ENCODE results near the gene ST3GAL6. TPM values are rescaled to one million over a fixed set of nuclear protein-coding genes. Genes with fewer than 3 reads are reported as not detected.

ST3GAL6 gene
- total and polyA plus RNA-seq, 9 of the 15 experiments (the other 6 are each of a cell fraction or from before 2014, with no cell fraction given) = 0.14 TPM; not detected in 8

GRCh38 chr3:98791341-98792325 lies 28.5 kb downstream of the ST3GAL6 start:
- FAIRE-seq (no peak), ATAC-seq (no peak)
- no peak overlapping the region for H2AFZ ChIP-seq (ENCODE audit: low read depth, low read length)

GRCh38 chr3:98793971-98794370 lies 30.8 kb downstream of the ST3GAL6 start:
- Histone ChIP-seq H3K4me2 (ENCODE audit: insufficient read depth, low read length) (no peak overlapping the region), H3K27ac (ENCODE audit: extremely low read depth, low read depth, low read length) (no peak overlapping the region), H3K9me1 (ENCODE audit: control insufficient read depth, insufficient read depth, low read length) (no peaks in the 10 kb centered on the region), H2AFZ (ENCODE audit: low read depth, low read length) (no peak overlapping the region), H3K9me3 (replicated peaks; ENCODE audit: control insufficient read depth, insufficient read depth, low read depth, low read length) (no peaks in the 10 kb centered on the region), H3K79me2 (ENCODE audit: control insufficient read depth, insufficient read depth, low read length) (no peaks in the 10 kb centered on the region), H3K9ac (ENCODE audit: insufficient read depth in 1 of 2, low read depth in 2 of 2, low read length in 2 of 2) (no peak overlapping the region), H4K20me1 (replicated peaks; ENCODE audit: control insufficient read depth, insufficient read depth, low read length) (no peaks in the 10 kb centered on the region), H3K27me3 (ENCODE audit: control insufficient read depth in 2 of 2, insufficient read depth in 2 of 2, low read length in 2 of 2) (no peaks in the 10 kb centered on the region), H3K36me3 (ENCODE audit: control insufficient read depth, insufficient read depth, low read length) (no peaks in the 10 kb centered on the region; the same call in 2 of the 3 replicates), H3K4me1 (replicated peaks in 1 of 2; ENCODE audit: control insufficient read depth in 2 of 2, insufficient read depth in 2 of 2, low read length in 2 of 2) (no peaks in the 10 kb centered on the region), H3K4me3 (no peak overlapping the region)
- no peak for DNase-seq (ENCODE audit: extremely low read depth in 1 of 4, low spot score in 3 of 4)
- no TSS peak for BruUV-seq (replicated peaks)
- in situ Hi-C loops (cut with MboI) = no loop called here
- 15% methylated on average over 3 of the region's 3 CpGs for WGBS (ENCODE audit: insufficient coverage, low coverage, missing lambda C conversion rate)
- intact Hi-C loops (cut with micrococcal nuclease) = no loop called here
- no peak for ATAC-seq
- ChIA-PET POLR2A (no interaction called here), CTCF (ENCODE audit: low intra/inter-chr PET ratio) (no interaction called here)
- no peak for FAIRE-seq
- TF ChIP-seq CBX5 (IDR thresholded peaks at IDR 0.05; ENCODE audit: borderline replicate concordance, low read depth) (no peak), ZNF124 (CRISPR knock-in tag; IDR thresholded peaks at IDR 0.05) (no peak)

More at GRCh38 chr3:98791341-98792325, 28.5 kb downstream of the ST3GAL6 start:
- Histone ChIP-seq H3K4me3 (no peak overlapping the region), H4K20me1 (replicated peaks; ENCODE audit: control insufficient read depth, insufficient read depth, low read length) (no peaks in the 10 kb centered on the region), H3K9ac (ENCODE audit: insufficient read depth in 1 of 2, low read depth in 2 of 2, low read length in 2 of 2) (no peak overlapping the region), H3K79me2 (ENCODE audit: control insufficient read depth, insufficient read depth, low read length) (no peaks in the 10 kb centered on the region), H3K27me3 (ENCODE audit: control insufficient read depth in 2 of 2, insufficient read depth in 2 of 2, low read length in 2 of 2) (no peaks in the 10 kb centered on the region), H3K9me1 (ENCODE audit: control insufficient read depth, insufficient read depth, low read length) (no peaks in the 10 kb centered on the region), H3K9me3 (replicated peaks; ENCODE audit: control insufficient read depth, insufficient read depth, low read depth, low read length) (no peaks in the 10 kb centered on the region), H3K27ac (ENCODE audit: extremely low read depth, low read depth, low read length) (no peak overlapping the region), H3K4me1 (replicated peaks in 1 of 2; ENCODE audit: control insufficient read depth in 2 of 2, insufficient read depth in 2 of 2, low read length in 2 of 2) (no peaks in the 10 kb centered on the region), H3K36me3 (ENCODE audit: control insufficient read depth, insufficient read depth, low read length) (no peaks in the 10 kb centered on the region; the same call in 2 of the 3 replicates), H3K4me2 (ENCODE audit: insufficient read depth, low read length) (no peak overlapping the region)
- in situ Hi-C loops (cut with MboI) = no loop called here
- TF ChIP-seq ZNF140 (CRISPR knock-in tag; IDR thresholded peaks at IDR 0.05) = no peak
- TF ChIP-seq E2F5 (CRISPR knock-in tag; IDR thresholded peaks at IDR 0.05) = no peak
- intact Hi-C loops (cut with micrococcal nuclease) = no loop called here
- 4% methylated on average over 7 of the region's 7 CpGs for WGBS (ENCODE audit: insufficient coverage, low coverage, missing lambda C conversion rate)
- DNase-seq (ENCODE audit: extremely low read depth in 1 of 4, low spot score in 3 of 4) = no peak
- BruUV-seq (replicated peaks) = no TSS peak
- CTCF ChIA-PET (ENCODE audit: low intra/inter-chr PET ratio) = no interaction called here
- POLR2A ChIA-PET = no interaction called here

Measured in K562 (cell line).